Lung microvascular endothelial cell (primary cell): ENCODE results near the gene PTPRD. TPM values are rescaled to one million over a fixed set of nuclear protein-coding genes. Genes with fewer than 3 reads are reported as not detected.

ENCODE experiments used
- DNase-seq, 2 donors: peaks; one replicate each; pipeline versions ENCODE4 v3.0.0 to v3.0.0-alpha.2; 2010; ENCODE audit warnings: low read depth in 2 of 2
- total RNA-seq: library from RNA; depleted of rRNA; stranded (reverse); fragments of >200 nt; gene quantifications from 2 replicates; pipeline ENCODE4 v1.2.1, GENCODE V29; 2014

Gene PTPRD
- total RNA-seq, 1 donor from 2014 or later, result 1.2 TPM

DNA sequence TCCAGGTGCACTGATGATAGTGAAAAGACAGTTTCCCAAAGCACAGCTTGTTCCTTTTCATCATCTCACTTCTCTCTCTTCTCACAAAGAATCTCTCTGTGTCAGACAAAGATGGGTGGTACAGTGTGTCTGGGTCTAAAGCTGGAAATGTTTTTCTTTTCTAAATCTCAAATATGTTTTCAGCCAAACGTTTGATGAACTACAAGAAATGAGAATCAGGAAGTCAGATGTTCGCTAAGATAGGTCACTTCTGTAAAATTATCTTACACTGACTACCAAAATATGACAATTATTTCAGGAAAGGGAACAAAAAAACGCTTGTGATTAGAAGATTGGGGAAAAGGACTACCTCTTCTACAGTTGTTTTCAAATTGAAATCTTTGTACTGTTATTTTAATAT is 708.8 kb downstream of the PTPRD start:
- no peak for DNase-seq

DNA sequence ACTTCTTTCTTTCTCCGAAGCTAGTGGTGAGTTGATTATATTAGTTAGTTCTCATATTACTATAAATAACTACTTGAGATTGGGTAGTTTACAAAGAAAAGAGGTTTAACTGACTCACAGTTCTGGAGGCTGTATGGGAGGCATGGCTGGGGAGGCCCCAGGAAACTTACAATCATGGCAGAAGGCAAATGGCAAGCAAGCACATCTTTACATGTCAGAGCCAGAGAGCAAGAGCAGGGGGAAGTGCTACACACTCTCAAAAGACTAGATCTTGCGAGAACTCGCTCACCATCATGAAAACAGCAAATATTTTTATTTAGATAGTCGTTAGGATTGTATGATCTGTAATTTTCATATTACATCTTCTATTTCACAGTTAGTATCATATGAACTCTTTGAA is 711.2 kb downstream of the PTPRD start:
- DNase-seq, result no peak

DNA sequence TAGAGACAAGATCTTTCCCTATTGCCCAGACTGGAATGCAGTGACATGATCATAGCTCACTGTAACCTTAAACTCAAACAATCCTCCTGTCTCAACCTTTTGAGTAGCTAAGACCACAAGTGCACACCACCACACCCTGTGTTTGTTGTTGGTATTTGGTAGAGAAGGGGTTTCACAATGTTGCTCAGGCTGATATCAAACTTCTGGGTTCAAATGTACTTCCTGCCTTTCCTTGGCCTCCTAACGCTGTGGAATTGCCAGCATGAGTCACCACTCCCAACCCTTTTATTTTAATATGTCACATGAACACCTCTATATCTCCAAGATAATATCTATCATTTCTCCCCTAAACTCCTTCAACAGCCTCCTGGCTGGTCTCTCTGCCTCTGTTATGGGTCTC is 719.0 kb downstream of the PTPRD start:
- no peak for DNase-seq

DNA sequence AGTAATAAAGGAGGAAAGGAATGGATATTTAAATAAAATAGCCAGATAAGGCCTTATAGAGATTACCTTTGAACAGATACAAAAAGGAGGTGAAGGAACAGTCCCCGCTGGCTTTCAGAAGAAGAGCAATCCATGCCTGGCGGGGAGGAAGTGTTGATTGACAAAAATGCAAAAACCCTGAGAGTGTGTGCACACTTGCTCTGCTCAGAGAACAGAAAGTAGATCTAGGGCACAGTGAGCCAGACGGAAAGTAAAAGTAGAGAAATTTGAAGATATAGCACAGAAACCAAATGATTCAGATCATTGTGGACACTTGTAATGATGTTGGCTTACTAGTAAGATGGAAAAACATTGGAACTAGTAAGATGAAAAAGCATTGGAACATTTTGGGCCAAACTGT is 720.6 kb downstream of the PTPRD start:
- no peak for DNase-seq

DNA sequence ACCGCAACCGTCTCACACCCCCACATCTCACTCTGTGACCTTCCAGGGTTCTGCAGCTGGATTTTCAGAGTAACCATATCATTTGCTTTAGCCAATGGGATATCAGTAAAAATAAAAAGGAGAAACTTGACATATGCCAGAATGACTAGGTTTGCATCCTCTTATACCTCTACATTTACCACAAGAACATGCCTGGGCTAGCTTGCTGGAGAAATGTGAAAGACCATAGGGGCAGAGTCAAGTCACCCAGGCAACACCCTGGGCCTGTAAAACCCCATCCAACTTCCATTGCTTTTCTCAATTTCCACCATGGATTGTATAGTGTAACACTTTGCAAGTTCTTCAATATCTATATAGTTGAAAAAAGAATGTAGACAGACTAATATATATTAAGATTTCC is 731.1 kb downstream of the PTPRD start:
- DNase-seq, result no peak

DNA sequence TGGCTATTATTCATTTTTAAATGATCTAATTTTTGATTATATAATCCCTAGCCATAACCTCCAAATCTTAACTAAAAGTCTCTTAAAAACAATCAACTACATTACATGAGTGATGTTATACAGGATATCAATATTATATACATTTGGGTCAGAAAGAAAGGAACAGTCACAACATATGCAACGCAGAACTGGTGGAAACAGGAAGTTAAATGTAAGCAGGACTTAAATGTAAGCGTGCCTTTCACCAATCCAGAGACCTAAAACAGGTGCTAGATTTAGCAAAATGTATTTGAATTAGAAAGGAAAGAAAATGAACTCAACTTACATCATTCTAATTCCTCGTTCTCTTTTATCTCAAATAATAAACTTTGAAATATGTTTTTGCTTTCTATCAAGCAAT is 738.5 kb downstream of the PTPRD start:
- DNase-seq, result no peak

DNA sequence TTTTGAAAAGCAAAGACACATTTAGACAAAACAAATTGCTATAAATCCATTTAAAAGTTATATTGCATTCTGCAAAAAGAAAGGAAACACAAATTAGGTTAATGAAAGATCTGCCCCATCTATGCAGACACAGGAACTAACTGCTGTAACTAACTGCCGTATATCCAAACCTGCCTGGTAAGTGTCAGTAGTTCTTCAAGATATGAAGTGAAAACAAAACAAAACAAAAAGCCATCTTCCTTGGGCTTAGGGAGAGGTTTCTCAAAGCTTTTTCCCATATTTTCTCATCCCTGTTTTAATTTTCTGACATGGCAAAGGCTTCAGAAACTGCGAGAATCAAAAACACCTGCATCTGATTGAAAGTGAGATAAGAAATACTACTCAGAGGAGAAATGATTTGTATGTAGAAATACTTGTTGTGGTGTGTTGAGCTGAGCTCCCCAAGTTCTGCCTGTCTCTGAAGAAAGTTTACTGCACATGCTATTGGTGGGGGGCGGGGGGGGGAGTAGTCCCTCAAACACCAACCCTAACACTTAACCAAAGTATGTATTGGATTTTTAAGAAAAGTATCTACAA is 750.5 kb downstream of the PTPRD start:
- no peak for DNase-seq

DNA sequence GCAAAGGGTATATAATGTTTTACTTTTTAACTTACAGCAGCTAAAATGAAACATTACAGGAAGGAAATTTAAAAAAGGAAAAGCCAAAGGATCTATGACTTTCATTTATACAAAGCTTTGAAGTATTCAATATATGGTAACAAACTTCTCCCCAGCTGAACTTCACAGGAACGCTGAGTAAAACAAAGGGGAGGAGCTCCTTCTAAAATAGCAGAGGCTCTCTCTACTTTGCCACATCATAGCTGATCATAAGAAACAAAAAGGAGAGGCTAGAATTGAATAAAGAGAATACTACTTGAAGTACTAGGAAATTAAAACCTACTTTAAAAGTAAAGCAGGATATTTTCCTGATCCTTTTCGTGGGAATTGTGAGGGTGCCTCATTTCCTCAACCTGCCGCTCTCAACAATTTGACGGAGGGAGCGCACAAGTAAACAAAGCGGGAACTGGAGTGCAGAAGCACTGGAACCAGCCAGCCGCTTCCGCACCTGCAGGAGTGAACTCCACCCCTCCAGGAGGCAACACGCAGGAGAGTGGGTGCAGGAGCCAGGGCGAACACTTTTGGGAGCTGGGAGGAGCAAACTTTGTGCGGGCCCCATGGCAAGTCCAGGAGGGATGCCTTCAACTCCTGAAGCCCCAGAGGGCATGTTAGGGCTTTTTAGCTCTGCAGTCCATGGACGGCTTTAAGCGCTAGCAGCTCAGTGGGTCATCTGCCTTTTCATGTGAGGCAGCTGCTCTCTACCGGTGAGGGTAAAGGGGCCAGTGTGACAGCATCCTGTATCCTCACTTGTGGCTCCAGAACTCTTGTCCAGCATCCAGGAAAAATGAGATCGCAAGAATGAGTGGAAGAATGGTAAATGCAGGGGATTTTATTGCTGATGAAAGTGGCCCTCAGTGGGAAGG is 757.4 kb downstream of the PTPRD start:
- DNase-seq, result no peak

DNA sequence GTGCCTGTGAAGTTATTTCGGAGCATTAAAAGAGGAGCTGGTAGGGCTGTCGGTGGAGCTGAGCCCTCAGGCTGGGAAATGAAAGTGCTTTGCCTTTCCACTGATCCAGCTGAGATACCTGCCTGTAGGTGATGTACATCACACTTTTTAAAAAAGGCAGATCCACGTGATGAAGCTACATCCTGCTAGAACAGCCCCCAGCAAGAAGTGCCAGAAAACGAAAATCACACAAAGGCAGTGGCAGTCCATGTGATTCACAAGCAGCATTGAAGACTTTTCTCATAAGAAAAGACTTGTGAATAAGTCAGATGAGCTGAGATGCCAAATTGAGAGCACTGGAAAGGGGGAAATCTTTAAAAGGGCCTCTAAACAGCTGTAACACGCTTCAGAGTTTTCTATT is 765.1 kb downstream of the PTPRD start:
- DNase-seq, result no peak

DNA sequence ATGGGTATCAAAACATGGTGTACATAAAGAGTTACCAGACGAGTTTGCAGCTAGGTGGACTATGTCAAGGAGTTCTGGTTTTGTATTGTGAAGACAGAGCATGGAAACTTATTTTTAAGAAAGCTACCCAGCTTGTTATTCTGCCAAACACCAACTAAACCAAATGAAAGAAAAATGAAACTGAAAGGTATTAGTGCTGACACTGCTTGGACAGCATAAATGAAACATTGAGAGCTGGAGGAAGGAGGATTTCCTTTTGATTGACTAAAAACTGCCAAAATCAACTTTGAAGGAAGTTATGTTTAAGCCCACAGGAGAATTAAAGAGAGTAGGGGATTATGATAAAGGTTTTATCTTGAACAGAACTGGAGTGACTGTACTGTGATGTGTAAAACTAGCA is 766.2 kb downstream of the PTPRD start:
- peak in 1 of 2 donors; percentile 50 for DNase-seq

DNA sequence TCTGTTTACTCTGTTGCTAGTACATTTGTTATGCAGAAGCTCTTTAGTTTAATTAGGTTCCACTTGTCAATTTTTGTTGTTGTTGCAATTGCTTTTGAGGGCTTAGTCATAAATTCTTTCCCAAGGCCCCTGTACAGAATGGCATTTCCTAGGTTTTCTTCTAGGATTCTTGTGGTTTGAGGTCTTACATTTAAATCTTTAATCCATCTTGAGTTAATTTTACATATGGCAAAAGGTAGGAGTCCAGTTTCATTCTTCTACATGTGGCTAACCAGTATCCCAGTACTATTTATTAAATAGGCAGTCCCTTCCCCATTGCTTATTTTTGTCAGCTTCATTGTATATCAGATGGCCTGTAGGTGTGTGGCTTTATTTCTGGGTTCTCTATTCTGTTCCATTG is 792.4 kb downstream of the PTPRD start:
- no peak for DNase-seq

DNA sequence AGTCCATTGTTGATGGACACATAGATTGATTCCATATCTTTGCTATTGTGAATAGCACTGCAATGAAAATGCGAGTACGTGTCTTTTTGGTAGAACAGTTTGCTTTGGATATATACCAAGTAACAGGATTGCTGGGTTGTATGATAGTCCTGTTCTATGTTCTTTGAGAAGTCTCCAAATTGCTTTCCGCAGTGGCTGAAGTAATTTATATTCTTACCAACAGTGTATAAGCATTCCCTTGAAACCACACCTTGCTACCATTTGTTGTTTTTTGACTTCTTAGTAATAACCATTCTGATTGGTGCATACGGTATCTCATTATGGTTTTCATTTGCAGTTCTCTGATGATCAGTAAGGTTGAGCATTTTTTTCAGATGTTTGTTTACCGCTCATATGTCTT is 792.9 kb downstream of the PTPRD start:
- no peak for DNase-seq

DNA sequence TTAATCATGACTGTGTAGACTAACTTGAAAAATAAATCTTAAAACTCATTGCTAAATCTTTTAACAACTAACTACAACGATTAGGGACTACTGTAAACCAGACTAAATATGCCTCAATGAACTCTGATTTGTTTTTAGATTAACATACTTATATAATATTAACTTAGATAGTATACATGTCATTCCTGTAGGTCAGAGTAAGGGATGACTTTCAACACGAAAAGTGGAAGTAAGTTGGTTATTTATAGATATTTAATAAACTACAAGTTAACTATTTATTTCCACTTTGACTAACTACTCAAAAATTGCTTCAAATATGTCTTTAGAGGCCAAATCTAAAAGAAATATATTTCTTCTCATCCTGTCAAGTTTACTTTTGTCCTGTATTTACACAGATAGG is 795.6 kb downstream of the PTPRD start:
- no peak for DNase-seq

DNA sequence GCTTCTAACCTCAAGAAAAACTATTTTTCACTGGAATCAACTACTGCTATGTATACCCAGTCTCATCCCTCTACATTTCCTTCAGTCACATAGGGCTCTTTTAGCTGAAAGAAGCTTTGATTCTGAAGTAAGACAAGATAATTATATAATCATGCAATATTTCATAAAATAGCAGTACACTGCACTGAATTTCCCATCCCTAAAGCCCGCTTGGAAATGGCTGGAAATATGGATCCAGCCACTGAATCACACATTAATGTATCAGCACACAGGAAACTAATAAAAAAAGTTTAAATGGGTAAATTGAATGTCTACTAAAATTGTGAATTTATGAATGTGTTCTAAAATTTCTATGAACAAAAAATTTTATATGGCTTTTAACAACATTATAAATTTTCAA is 808.7 kb downstream of the PTPRD start:
- DNase-seq, result no peak

DNA sequence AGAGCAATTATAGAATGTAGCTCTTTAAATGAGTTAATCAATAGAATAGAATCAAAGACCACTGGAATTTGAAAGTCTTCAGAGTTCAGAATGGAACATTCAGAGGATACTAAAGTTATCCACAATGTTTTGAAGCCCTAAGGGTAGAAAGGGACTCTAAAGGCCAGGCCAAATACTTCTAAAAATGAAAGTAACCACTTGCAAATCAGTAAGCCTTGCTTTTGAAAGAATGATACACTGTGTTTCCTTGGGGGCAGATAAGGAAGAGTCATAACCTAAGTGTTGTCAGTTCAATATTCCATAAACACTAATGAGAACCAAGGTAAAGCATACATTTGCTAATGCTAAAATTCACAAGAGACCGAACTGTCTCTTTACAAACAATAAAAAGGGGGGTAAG is 813.5 kb downstream of the PTPRD start:
- DNase-seq, result no peak

DNA sequence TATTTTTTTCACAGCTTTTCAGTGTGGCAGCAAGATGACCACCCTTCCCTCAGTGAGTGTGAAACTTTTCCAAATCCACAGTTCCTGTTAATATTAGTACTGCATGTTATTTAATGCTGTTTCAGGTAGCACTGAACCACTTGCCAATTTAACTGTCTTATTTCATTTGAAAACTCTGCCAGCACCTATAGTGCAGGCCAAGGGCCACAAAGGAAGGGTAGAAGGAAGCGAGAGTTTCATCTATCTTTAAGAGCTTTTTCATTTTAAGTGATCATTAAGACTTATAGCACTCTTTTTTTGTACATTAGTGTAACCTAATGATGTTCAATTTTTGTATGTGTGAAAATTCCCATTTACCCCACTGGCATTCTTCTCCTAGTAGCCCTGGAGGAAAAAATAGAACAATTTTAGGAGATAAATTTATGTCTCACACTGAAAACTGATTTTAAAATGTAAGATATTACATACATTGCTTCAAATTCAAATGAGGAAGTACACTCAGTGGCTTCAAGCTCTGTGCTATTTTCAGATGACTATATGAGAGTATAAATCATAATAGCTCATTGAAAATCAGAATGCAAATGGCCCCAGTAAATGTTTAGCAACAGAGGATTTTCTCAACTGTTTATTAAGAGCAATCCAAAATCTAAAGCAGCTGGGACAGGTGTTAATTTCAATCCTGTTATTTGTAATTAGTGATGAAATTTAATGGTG is 820.5 kb downstream of the PTPRD start:
- no peak for DNase-seq

DNA sequence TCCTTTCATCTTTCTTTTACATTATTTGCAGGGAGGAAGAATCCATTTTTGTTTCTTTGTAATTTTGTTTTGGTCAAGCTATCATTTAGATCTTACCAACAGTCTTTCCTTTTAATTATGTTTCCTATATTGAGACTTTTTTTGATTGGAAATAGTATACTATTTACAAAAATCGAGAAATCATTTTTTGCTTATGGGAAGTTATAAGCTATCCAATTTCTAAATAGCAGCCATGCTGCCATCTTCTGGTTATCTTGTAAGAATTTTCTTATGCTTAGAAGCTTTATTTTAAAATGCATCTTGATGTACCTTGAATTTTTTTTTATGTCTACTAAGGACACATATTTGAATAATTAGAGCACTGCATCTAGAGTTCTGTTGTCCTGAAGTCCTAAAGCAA is 821.2 kb downstream of the PTPRD start:
- peak; percentile 31 to 46 for DNase-seq

DNA sequence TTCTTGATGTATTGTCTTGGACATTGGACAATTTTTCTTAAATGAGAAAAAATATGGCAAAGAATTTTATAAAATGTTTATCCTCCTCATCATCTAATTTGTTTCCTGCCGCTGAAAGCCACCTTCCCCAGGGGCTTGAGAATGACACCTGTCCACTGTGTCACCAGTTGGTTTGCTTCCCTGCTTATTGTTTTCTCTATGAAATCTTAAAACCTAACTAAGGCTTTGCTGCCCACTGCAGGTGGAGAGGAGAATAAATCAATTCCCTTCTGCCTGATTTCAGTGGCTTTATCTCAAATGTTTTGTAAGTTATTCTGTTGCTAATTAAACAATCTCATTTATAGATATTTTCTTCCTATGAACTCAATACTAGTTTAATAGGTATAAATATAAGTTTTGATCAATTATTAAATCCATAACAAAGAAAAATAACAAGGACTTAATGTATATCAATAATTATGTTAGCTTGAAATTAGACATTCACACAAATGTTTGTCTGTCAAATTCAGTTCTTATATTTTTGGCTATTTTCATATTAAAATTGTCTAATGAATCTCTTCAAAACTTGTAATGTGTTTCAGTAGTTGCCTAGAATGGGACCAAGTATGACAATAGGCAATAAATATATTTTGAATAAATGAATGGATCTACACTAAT is 822.5 kb downstream of the PTPRD start:
- peak; percentile 51 to 67 for DNase-seq

DNA sequence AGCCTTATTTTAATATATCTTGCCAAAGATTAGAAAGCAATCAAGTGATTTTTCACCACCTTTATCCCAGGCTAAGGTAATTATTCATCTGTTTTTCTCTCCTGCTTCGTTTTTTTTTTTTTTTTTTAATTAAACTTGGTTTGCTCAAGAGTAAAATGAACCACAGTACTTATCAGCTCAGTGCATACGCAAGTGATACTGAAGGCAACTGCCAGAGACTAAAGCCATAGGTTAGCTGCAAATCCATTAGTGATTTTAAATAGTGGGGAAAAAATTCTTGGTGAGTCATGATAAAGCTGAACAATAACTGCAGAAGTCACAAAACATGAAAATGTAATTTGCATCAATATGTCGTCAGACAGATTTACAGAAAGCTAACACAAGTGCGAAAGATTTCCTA is 829.1 kb downstream of the PTPRD start:
- peak in 1 of 2 donors; percentile 1 for DNase-seq

DNA sequence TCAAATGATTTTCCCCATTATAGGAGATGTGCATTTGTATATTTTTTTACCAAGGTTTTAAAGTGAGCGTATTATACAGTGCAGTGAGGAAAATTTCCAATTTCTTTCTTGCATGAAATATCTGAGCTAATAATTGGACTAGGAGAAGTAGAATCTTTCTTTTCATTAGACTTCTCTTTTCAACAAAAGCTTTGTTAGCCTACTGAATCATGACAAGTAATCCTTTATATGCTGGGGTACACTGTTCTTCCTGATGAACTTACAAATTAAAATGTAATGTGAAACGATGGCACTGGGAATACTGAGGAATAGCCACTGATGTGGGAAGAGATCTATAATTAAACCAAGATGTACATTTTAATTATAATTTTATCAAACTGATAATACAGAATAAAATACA is 829.6 kb downstream of the PTPRD start:
- no peak for DNase-seq

DNA sequence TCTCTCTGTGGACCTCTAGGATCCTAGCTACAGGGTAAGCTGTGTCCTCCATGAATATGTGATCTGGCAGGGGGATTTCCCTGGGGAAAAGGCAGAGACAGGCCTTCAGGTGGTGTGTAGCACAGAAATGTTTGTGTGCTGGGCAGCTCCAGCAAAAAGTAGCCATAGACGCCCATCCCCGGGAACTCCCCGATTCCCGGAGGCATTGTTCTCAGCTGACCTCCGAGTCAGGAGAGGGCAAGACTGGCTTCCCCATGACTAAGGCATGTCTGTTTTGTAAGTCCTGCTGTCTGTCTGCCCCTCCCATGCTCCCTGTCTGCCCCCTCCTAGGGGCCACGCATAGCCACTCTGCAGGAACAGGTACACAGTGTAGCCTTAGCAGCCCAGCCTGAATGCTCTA is 834.5 kb downstream of the PTPRD start:
- peak; percentile 18 to 80 for DNase-seq

DNA sequence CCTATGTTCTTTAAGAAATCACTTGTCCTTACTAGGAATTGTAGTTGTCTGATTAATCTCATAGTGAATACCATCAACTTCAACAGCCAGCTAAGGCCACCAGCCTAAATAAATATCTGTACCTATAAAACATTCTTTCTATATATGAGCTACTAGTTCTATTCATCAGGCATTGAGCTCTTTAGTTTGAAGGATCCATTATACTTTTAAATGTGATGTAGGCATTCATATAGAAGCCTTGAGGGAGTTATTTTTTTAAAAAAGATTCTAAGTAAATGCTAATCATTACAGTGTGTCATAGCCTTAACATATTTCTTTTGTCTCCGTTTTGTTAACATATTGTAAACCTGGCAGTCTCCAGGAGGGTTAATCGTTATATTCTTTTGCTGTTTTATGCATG is 838.3 kb downstream of the PTPRD start:
- no peak for DNase-seq
